Measurements from ENCODE around the gene CKAP5. TPM values are rescaled to one million over a fixed set of nuclear protein-coding genes. Genes with fewer than 3 reads are reported as not detected.

Gene CKAP5
- total and polyA plus RNA-seq, 2 experiments from 2014 or later: 67.9 to 120 TPM

- no peak for ATAC-seq
- Mint-ChIP-seq H3K27ac (no peak overlapping the region), H3K9me3 (no peaks in the 10 kb centered on the region), H3K27me3 (ENCODE audit: insufficient read depth, low read depth, poor library complexity) (no peaks in the 10 kb centered on the region), H3K36me3 (ENCODE audit: low read depth) (peaks cover 4% of the 10 kb centered on the region; the same call in 2 of the 3 replicates), H3K4me3 (no peak overlapping the region), H3K4me1 (no peaks in the 10 kb centered on the region)
- H2AFZ ChIP-seq: no peak overlapping the region
- H3K4me3 ChIP-seq: no peak overlapping the region
- H3K27ac ChIP-seq (ENCODE audit: low read depth): 0 out of 2 replicates have a peak overlapping the region, but pooled peaks have one; percentile 26
- H3K9me2 ChIP-seq (ENCODE audit: insufficient read depth): no peaks in the 10 kb centered on the region
- H3K4me2 ChIP-seq: no peak overlapping the region
- H3K79me2 ChIP-seq (replicated peaks; ENCODE audit: insufficient read depth): no peaks in the 10 kb centered on the region
- TF ChIP-seq POLR2AphosphoS5 (IDR thresholded peaks at IDR 0.05; ENCODE audit: low read depth) (no peak), ZNF114 (CRISPR knock-in tag; IDR thresholded peaks at IDR 0.05) (no peak), ZNF462 (CRISPR knock-in tag; IDR thresholded peaks at IDR 0.05) (no peak), EZH2phosphoT487 (IDR thresholded peaks at IDR 0.05; ENCODE audit: unreplicated experiment) (no peak), JUNB (IDR thresholded peaks at IDR 0.05; ENCODE audit: unreplicated experiment) (no peak), ZNF331 (CRISPR knock-in tag; IDR thresholded peaks at IDR 0.05; ENCODE audit: low read depth) (no peak), NANOG (IDR thresholded peaks at IDR 0.05; ENCODE audit: borderline replicate concordance) (no peak), ETS1 (IDR thresholded peaks at IDR 0.05) (no peak), STAT1 (IDR thresholded peaks at IDR 0.05; ENCODE audit: unreplicated experiment) (no peak), REST (IDR thresholded peaks at IDR 0.05; ENCODE audit: unreplicated experiment) (no peak), CTCF (conservative IDR thresholded peaks at IDR 0.05; ENCODE audit: low read depth in 2 of 2) (no peak), CREB1 (CRISPR knock-in tag; IDR thresholded peaks at IDR 0.05; ENCODE audit: low read depth) (no peak), EZH2 (IDR thresholded peaks at IDR 0.05; ENCODE audit: low read depth, unreplicated experiment) (no peak)
- H3F3A ChIP-seq (replicated peaks; ENCODE audit: low read depth): no peaks in the 10 kb centered on the region; the same call in 1 of the 2 replicates
- no peaks in the 10 kb centered on the region for H3K4me1 ChIP-seq (ENCODE audit: insufficient read depth)
- H4K20me1 ChIP-seq (replicated peaks; ENCODE audit: insufficient read depth): no peaks in the 10 kb centered on the region; the same call in 1 of the 2 replicates
- DNase-seq (ENCODE audit: low spot score): no peak
- no peaks in the 10 kb centered on the region for H3K27me3 ChIP-seq (ENCODE audit: insufficient read depth)
- no peaks in the 10 kb centered on the region for H3K36me3 ChIP-seq (ENCODE audit: insufficient read depth)
These were observed 134.8 kb downstream of the CKAP5 start for GRCh38 chr11:46711303-46711702.

Data from GM23338 (cell line).